A673 (cell line): ENCODE measurements around the gene PALS1. TPM values are rescaled to one million over a fixed set of nuclear protein-coding genes. Genes with fewer than 3 reads are reported as not detected.

Experiments
- BruUV-seq: library from RNA; stranded (reverse); fragments of 400-500 nt; replicated peaks from 2 replicates; lab custom pipeline; 2021; lab: Mats Ljungman, UMichigan
- CTCF ChIA-PET: fragments of 300-600 bp; sonication (Branson Sonifier 250); formaldehyde crosslinking; loops from one replicate; lab custom pipeline; 2022; ENCODE audit warnings: antibody characterized with exemption; lab: Charles Lee
- POLR2A ChIA-PET: fragments of 300-600 bp; sonication (Branson Sonifier 250); formaldehyde crosslinking; loops from one replicate; lab custom pipeline; 2022; ENCODE audit warnings: antibody characterized with exemption; ENCODE audit not compliant: low non-redundant PET; lab: Charles Lee
- DNase-seq: peaks from one replicate; pipeline ENCODE4 v3.0.0-alpha.2; 2015; ENCODE audit warnings: low spot score
- H3K27ac ChIP-seq: fragments of 200-600 bp; sonication (generic); 2 replicates; pipeline ENCODE4 v1.5.1; 2016; ENCODE audit warnings: mixed run types, low read depth, mild to moderate bottlenecking, mixed read lengths, antibody characterized with exemption, low read length; ENCODE audit not compliant: poor library complexity, severe bottlenecking
- H3K27me3 ChIP-seq: fragments of 200-600 bp; sonication (generic); replicated peaks from 2 replicates; pipeline ENCODE4 v1.6.1; 2017; ENCODE audit warnings: mixed run types, low read depth, mild to moderate bottlenecking, mixed read lengths, antibody characterized with exemption, low read length; ENCODE audit not compliant: insufficient read depth, poor library complexity
- H3K36me3 ChIP-seq: fragments of 200-600 bp; sonication (generic); 2 replicates; pipeline ENCODE4 v1.6.1; 2016; ENCODE audit warnings: mixed run types, mild to moderate bottlenecking, mixed read lengths, antibody characterized with exemption, low read length; ENCODE audit not compliant: insufficient read depth, poor library complexity, severe bottlenecking
- H3K4me1 ChIP-seq: fragments of 200-600 bp; sonication (generic); 2 replicates; pipeline ENCODE4 v1.6.1; 2017; ENCODE audit warnings: mixed run types, mild to moderate bottlenecking, mixed read lengths, antibody characterized with exemption, low read length; ENCODE audit not compliant: insufficient read depth, poor library complexity, severe bottlenecking
- H3K4me3 ChIP-seq: fragments of 200-600 bp; sonication (generic); 2 replicates; pipeline ENCODE4 v1.5.1; 2016; ENCODE audit warnings: low read depth, mixed run types, mild to moderate bottlenecking, mixed read lengths, low read length; ENCODE audit not compliant: poor library complexity, severe bottlenecking
- H3K9me3 ChIP-seq: fragments of 200-600 bp; sonication (generic); 2 replicates; pipeline ENCODE4 v1.6.1; 2016; ENCODE audit warnings: mixed run types, low read depth, mild to moderate bottlenecking, mixed read lengths, antibody characterized with exemption, low read length; ENCODE audit not compliant: poor library complexity, severe bottlenecking
- CTCF ChIP-seq: fragments of 300-800, 200-600 bp; sonication (generic); conservative IDR thresholded peaks from 2 replicates; pipeline ENCODE4 v1.5.1; 2017; ENCODE audit warnings: low read depth, mild to moderate bottlenecking, antibody characterized with exemption, low read length, moderate library complexity, mixed read lengths
- EZH2 ChIP-seq: fragments of 200-600 bp; sonication (generic); IDR thresholded peaks from 2 replicates; pipeline ENCODE4 v1.6.1; 2017; ENCODE audit warnings: borderline replicate concordance, low read depth, mild to moderate bottlenecking, mixed read lengths, antibody characterized with exemption, low read length; ENCODE audit not compliant: poor library complexity, severe bottlenecking
- intact Hi-C: fragments of 100-400 bp; cut with micrococcal nuclease; formaldehyde crosslinking; loops from one replicate; pipeline ENCODE4 v1.10.0; 2022; ENCODE audit not compliant: unreplicated experiment
- total RNA-seq: library from RNA; stranded (reverse); gene quantifications from 2 replicates; pipeline ENCODE4 v1.2.3, GENCODE V29; 2021

Gene PALS1
- total RNA-seq, 1 experiment from 2014 or later, result 112 TPM

- no peaks in the 10 kb centered on the region for H3K9me3 ChIP-seq
- DNase-seq, result no peak
- ChIA-PET POLR2A (no interaction called here), CTCF (interaction anchor here (1.6 kb wide), 1 partner anchor 10 kb away, joined by 4 read pairs; no protein-coding TSS in a partner anchor)
- H3K4me1 ChIP-seq, result peaks cover 48% of the 10 kb centered on the region
- no peak for TF ChIP-seq CTCF
- TF ChIP-seq EZH2, result no peak
- H3K36me3 ChIP-seq, result peaks cover 17% of the 10 kb centered on the region
- no peaks in the 10 kb centered on the region for H3K27me3 ChIP-seq
- no peak overlapping the region for H3K4me3 ChIP-seq
- intact Hi-C loops, result no loop called here
- H3K27ac ChIP-seq, result peak overlapping the region; percentile 95
- no TSS peak for BruUV-seq
Measured at GRCh38 chr14:67276131-67276530, 34.9 kb downstream of the PALS1 start.

- Histone ChIP-seq H3K36me3 (peaks cover 11% of the 10 kb centered on the region), H3K27ac (peak overlapping the region; percentile 95), H3K4me3 (peak overlapping the region; percentile 41), H3K27me3 (no peaks in the 10 kb centered on the region), H3K9me3 (no peaks in the 10 kb centered on the region), H3K4me1 (peaks cover 67% of the 10 kb centered on the region)
- TF ChIP-seq CTCF (no peak), EZH2 (no peak)
- ChIA-PET CTCF (interaction anchor here (0.6 kb wide), 1 partner anchor 637 kb away, joined by 7 read pairs; no protein-coding TSS in a partner anchor), POLR2A (no interaction called here)
- intact Hi-C loops, result loop anchor here (1.0 kb wide), 1 partner anchor 112 kb away; no protein-coding TSS in a partner anchor
- no TSS peak for BruUV-seq
- DNase-seq, result peak; percentile 92
Measured at GRCh38 chr14:67280506-67280905, 39.3 kb downstream of the PALS1 start.

- BruUV-seq, result no TSS peak
- Histone ChIP-seq H3K4me3 (no peak overlapping the region), H3K4me1 (peaks cover 49% of the 10 kb centered on the region), H3K9me3 (no peaks in the 10 kb centered on the region), H3K27me3 (no peaks in the 10 kb centered on the region), H3K36me3 (peaks cover 9% of the 10 kb centered on the region), H3K27ac (peak overlapping the region; percentile 56)
- intact Hi-C loops, result loop anchor here (1.0 kb wide), 1 partner anchor 120 kb away; no protein-coding TSS in a partner anchor
- ChIA-PET CTCF (interaction anchor here (0.5 to 2.7 kb wide), 6 partner anchors 10 to 513 kb away, joined by 3 to 44 read pairs (median 6); partner anchors contain the start of gene PALS1), POLR2A (interaction anchor here (0.5 to 0.7 kb wide), 3 partner anchors 58 to 428 kb away, joined by 3 to 5 read pairs (median 3); no protein-coding TSS in a partner anchor)
- TF ChIP-seq EZH2, result no peak
- TF ChIP-seq CTCF, result peak; percentile 67
- peak; percentile 74 for DNase-seq
Measured at GRCh38 chr14:67285876-67286452, 44.7 kb downstream of the PALS1 start.

Other genes with a start within 250 kb of the PALS1 start
- gene GARIN2, start 52.0 kb upstream of the PALS1 start, total RNA-seq, result 0.24 and 0.39 TPM in 2 replicates
- gene ATP6V1D, start 118.4 kb downstream of the PALS1 start, total RNA-seq, result 111 and 122 TPM in 2 replicates
- gene EIF2S1, start 118.9 kb downstream of the PALS1 start, total RNA-seq, result 236 and 302 TPM in 2 replicates
- gene PLEK2, start 170.7 kb downstream of the PALS1 start, total RNA-seq, result 3.7 and 6.8 TPM in 2 replicates
- gene TMEM229B, start 247.3 kb downstream of the PALS1 start, total RNA-seq, result 0.28 TPM in 1 of 2 replicates, not detected in the other